OCI-LY7 (cell line): Measurements from ENCODE around the gene LMAN2L.

Experiments
- EZH2phosphoT487 ChIP-seq: fragments of 200-600 bp; sonication (generic); IDR thresholded peaks from 2 replicates; pipeline ENCODE4 v1.6.1; 2018; ENCODE audit warnings: low read depth, borderline replicate concordance, mild to moderate bottlenecking, mixed run types, antibody characterized with exemption, low read length, moderate library complexity, mixed read lengths
- TF ChIP-seq, protein P1 (sequence below): fragments of 200-600 bp; sonication (generic); conservative IDR thresholded peaks from 2 replicates; pipeline ENCODE4 v1.5.1; 2014; ENCODE audit warnings: mild to moderate bottlenecking, antibody characterized with exemption, low read length, moderate library complexity, mixed read lengths

DNA sequence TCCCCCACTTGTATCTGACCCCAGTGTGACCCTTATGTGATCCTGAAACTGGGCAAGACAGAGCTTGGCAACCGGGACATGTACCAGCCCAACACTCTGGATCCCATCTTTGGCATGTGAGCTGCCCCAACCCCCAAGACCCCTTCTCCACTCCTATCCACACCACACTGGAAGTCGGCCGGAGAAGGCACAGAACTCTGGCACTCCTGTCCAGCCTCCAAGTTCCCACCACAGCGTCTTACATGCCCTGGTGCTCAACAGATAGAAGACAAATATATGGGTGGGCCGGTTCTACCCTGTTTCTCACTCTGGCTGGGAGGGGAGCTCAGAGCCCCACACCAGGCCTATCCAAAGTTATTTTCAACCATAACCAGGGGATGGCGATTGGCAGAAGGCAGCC lies 40.8 kb downstream of the LMAN2L start:
- TF ChIP-seq, protein P1, sequence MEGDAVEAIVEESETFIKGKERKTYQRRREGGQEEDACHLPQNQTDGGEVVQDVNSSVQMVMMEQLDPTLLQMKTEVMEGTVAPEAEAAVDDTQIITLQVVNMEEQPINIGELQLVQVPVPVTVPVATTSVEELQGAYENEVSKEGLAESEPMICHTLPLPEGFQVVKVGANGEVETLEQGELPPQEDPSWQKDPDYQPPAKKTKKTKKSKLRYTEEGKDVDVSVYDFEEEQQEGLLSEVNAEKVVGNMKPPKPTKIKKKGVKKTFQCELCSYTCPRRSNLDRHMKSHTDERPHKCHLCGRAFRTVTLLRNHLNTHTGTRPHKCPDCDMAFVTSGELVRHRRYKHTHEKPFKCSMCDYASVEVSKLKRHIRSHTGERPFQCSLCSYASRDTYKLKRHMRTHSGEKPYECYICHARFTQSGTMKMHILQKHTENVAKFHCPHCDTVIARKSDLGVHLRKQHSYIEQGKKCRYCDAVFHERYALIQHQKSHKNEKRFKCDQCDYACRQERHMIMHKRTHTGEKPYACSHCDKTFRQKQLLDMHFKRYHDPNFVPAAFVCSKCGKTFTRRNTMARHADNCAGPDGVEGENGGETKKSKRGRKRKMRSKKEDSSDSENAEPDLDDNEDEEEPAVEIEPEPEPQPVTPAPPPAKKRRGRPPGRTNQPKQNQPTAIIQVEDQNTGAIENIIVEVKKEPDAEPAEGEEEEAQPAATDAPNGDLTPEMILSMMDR, result no peak
- TF ChIP-seq EZH2phosphoT487, result no peak
